Measurements from ENCODE around the gene C5AR2.
A peak's percentile ranks its signal among the peaks of the same experiment; 100 is the strongest.
"Not testable (repeated sequence)": the region's sequence is repeated elsewhere in the genome, so short reads cannot be mapped to it uniquely, and the experiment has no call there.

The C5AR2 gene

GRCh38 chr19:47387623-47388022 is 55.6 kb downstream of the C5AR2 start:
- DNase-seq (ENCODE audit: low spot score): not testable (repeated sequence)

GRCh38 chr19:47388721-47389120 is 56.7 kb downstream of the C5AR2 start:
- DNase-seq (ENCODE audit: low spot score): not testable (repeated sequence)

DNA sequence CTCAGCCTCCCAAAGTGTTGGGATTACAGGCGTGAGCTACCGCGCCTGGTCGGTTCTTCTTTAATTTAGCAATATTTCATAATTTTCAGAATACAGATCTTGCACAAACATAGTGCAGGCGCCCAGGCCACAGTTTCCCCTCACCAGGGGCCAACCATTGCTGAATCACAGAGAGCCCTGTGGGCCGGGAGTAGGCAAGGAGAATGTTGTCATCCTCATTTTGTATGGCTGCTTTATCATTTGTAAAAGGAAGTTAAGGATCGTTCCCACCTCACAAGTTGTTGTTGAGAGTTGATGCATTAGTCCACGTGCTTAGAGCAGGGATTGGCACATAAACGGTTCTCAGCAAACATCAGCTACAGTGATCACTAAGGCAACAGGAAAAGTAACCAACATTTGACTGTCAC is 57.2 kb downstream of the C5AR2 start:
- no peak for DNase-seq (ENCODE audit: low spot score)

DNA sequence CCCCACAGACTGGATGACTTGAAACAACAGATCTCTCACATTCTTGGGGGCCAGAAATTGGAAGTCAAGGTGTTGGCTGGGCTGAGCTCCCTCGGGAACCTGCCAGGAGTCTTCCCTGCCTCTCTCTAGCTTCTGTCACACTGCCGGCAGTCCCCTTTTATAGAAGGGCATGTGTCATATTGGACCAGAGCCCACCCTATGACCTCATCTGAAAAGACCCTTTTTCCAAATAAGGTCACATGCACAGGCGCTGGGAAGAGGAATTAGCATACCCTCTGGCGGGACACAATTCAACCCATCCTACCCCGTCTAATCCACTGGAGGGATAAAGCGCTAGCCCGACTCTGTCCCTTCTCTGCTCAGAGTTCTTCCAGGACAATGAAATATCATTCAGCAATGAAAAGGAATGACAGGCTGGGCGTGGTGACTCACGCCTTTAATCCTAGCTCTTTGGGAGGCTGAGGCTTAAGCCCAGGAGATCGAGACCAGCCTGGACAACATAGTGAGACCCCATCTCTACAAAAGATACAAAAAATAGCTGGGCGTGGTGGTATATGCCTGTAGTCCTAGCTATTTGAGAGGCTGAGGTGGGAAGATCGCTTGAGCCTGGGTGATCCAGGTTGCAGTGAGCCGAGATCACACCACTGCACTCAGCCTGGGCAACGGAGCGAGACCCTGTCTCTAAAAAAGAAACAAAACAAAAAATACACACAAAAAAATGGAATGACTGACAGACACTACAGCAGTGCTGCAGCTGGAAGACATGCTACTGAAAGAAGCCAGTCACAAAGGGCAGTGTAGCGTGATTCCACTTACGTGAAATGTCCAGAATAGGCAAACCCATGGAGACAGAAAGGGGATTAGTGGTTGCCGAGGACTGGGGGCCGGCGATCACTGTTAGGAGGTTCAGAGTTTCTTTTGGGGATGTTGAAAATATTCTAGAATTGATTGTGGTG is 58.8 kb downstream of the C5AR2 start:
- no peak for DNase-seq (ENCODE audit: low spot score)

DNA sequence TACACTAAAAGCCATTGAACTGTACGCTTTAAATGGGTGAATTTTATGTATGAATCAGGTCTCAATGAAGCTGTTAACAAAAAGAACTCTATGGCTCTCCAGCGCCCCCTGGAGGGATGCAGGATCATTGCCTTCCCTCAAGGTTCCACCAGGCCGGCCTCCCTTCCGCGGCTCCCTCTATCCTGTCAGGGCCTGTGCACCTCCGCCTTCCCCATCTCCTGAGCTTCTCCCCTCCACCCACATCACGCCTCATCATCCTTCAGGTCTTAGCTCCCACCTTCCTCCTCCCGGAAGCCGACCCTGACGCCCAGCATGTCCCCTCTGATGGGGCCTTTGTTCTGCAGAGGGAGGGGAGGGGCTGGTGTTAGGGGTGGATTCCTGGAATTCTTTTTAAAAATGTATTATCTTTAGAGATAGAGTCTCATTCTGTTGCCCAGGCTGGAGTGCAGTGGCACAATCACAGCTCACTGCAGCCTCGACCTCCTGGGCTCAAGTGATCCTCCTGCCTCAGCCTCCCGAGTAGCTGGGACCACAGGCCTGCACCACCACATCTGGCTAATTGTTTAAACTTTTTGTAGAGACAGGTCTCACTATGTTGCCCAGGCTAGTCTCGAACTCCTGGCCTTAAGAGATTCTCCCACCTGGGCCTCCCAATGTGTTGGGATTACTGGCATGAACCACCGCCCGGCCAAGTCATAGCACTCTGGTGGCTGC is 59.7 kb downstream of the C5AR2 start:
- peak; percentile 75 for DNase-seq (ENCODE audit: low spot score)
